HepG2 (cell line): ENCODE data around the gene DNAJC12. TPM values are rescaled to one million over a fixed set of nuclear protein-coding genes. Genes with fewer than 3 reads are reported as not detected.

ENCODE experiments used
- ATAC-seq: fragments of 200-7000 bp; cut with Tn5 transposase; 3 replicates; pipeline ENCODE4 v1.9.1; 2020; ENCODE audit warnings: mild to moderate bottlenecking, moderate library complexity
- BruUV-seq: library from RNA; stranded (reverse); fragments of 400-500 nt; replicated peaks from 2 replicates; lab custom pipeline; 2021; lab: Mats Ljungman, UMichigan
- CTCF ChIA-PET: fragments of 300-600 bp; formaldehyde crosslinking; extraction: SDS; loops from one replicate; lab custom pipeline; 2021; ENCODE audit warnings: low total read pairs, inconsistent platforms, low intra/inter-chr PET ratio; lab: Yijun Ruan, JAX
- POLR2A ChIA-PET: fragments of 350-600 bp; sonication (Branson Sonifier 250); formaldehyde crosslinking; loops from one replicate; lab custom pipeline; 2020; ENCODE audit warnings: antibody characterized with exemption, inconsistent platforms; lab: Yijun Ruan, JAX
- DNase-seq: peaks from one replicate; pipeline ENCODE4 v3.0.0-alpha.2; 2015; ENCODE audit warnings: low spot score
- FAIRE-seq: peaks from 3 replicates; lab custom pipeline; 2011; peaks lifted over from hg19 to GRCh38; lab: Jason Lieb, UNC
- H2AFZ ChIP-seq: one replicate; pipeline ENCODE4 v1.6.1; 2011; ENCODE audit warnings: low read length, inconsistent platforms
- H3K27ac ChIP-seq: fragments of 300-600 bp; 3 replicates; pipeline ENCODE4 v1.8.0; 2011; ENCODE audit warnings: mixed run types, mild to moderate bottlenecking, mixed read lengths, low read length, inconsistent platforms; ENCODE audit not compliant: insufficient read depth; ENCODE audit errors: extremely low read length
- H3K27me3 ChIP-seq, 2 experiments: fragments of 200-600 bp in 1 of 2; 2 replicates in 1 of 2; 3 replicates in 1 of 2; pipeline versions ENCODE4 v1.6.0 to v1.8.0; 2011; ENCODE audit warnings: low read length in 2 of 2, mild to moderate bottlenecking in 2 of 2, moderate library complexity in 2 of 2, inconsistent platforms in 1 of 2; ENCODE audit not compliant: insufficient read depth in 2 of 2, control insufficient read depth in 1 of 2
- H3K36me3 ChIP-seq, 2 experiments: fragments of 200-600 bp in 1 of 2; replicated peaks in 1 of 2; 2 replicates in 1 of 2; 3 replicates in 1 of 2; pipeline versions ENCODE4 v1.5.1 to v1.8.0; 2011; ENCODE audit warnings: low read length in 2 of 2, inconsistent platforms in 1 of 2; ENCODE audit not compliant: insufficient read depth in 2 of 2, control insufficient read depth in 1 of 2
- H3K4me1 ChIP-seq: 2 replicates; pipeline ENCODE4 v1.5.1; 2012; ENCODE audit warnings: low read length, inconsistent platforms; ENCODE audit not compliant: insufficient read depth
- H3K4me2 ChIP-seq: 2 replicates; pipeline ENCODE4 v1.6.0; 2011; ENCODE audit warnings: low read depth, low read length, inconsistent platforms
- H3K4me3 ChIP-seq, 3 experiments: fragments of 200-600 bp in 1 of 3; sonication (generic), shearing (Covaris generic) in 1 of 3; replicated peaks in 1 of 3; 2 replicates each; pipeline ENCODE4 v1.5.1; 2011 to 2016; ENCODE audit warnings: low read length in 3 of 3, inconsistent platforms in 2 of 3, low read depth in 2 of 3, mild to moderate bottlenecking in 2 of 3, control low read depth in 1 of 3, mixed read lengths in 1 of 3; ENCODE audit not compliant: insufficient read depth in 1 of 3
- H3K79me2 ChIP-seq: one replicate; pipeline ENCODE4 v1.6.1; 2011; ENCODE audit warnings: low read length, inconsistent platforms; ENCODE audit not compliant: insufficient read depth
- H3K9ac ChIP-seq: 2 replicates; pipeline ENCODE4 v1.6.0; 2011; ENCODE audit warnings: mild to moderate bottlenecking, low read depth, low read length, inconsistent platforms; ENCODE audit not compliant: insufficient read depth
- H3K9me3 ChIP-seq: 2 replicates; pipeline ENCODE4 v1.5.1; 2012; ENCODE audit warnings: mild to moderate bottlenecking, low read length
- H4K20me1 ChIP-seq: 2 replicates; pipeline ENCODE4 v1.6.0; 2011; ENCODE audit warnings: inconsistent platforms, mild to moderate bottlenecking, low read length, moderate library complexity; ENCODE audit not compliant: insufficient read depth
- NKX3-1 ChIP-seq: sonication (generic); formaldehyde crosslinking; IDR thresholded peaks from 2 replicates; pipeline ENCODE4 v1.5.0; 2020; ENCODE audit warnings: missing genetic modification reagents
- PAWR ChIP-seq: sonication (generic); formaldehyde crosslinking; IDR thresholded peaks from 2 replicates; pipeline ENCODE4 v1.4.0; 2020; ENCODE audit warnings: missing genetic modification reagents, mild to moderate bottlenecking, borderline replicate concordance
- PRMT3 ChIP-seq: sonication (generic); formaldehyde crosslinking; IDR thresholded peaks from 2 replicates; pipeline ENCODE4 v1.8.1; 2022; ENCODE audit warnings: low read depth, mild to moderate bottlenecking, moderate library complexity, missing genetic modification reagents, borderline replicate concordance
- SMAD3 ChIP-seq: sonication (generic); formaldehyde crosslinking; IDR thresholded peaks from 2 replicates; pipeline ENCODE4 v1.4.0; 2020; ENCODE audit warnings: missing genetic modification reagents
- SP140L ChIP-seq: sonication (generic); formaldehyde crosslinking; IDR thresholded peaks from 2 replicates; pipeline ENCODE4 v1.4.0; 2020; ENCODE audit warnings: missing genetic modification reagents, borderline replicate concordance
- ZFP90 ChIP-seq: sonication (generic); formaldehyde crosslinking; IDR thresholded peaks from 2 replicates; pipeline ENCODE4 v1.8.0; 2022; ENCODE audit warnings: missing genetic modification reagents, mild to moderate bottlenecking, inconsistent platforms, borderline replicate concordance
- ZNF180 ChIP-seq: sonication (generic); formaldehyde crosslinking; IDR thresholded peaks from 2 replicates; pipeline ENCODE4 v1.4.0; 2020; ENCODE audit warnings: low read depth, missing genetic modification reagents, borderline replicate concordance
- ZNF337 ChIP-seq: sonication (generic); formaldehyde crosslinking; IDR thresholded peaks from 2 replicates; pipeline ENCODE4 v1.5.1; 2020; ENCODE audit warnings: missing genetic modification reagents, low read depth, mild to moderate bottlenecking, borderline replicate concordance
- ZSCAN20 ChIP-seq: sonication (generic); formaldehyde crosslinking; IDR thresholded peaks from 2 replicates; pipeline ENCODE4 v1.4.0; 2020; ENCODE audit warnings: missing genetic modification reagents, mild to moderate bottlenecking, borderline replicate concordance
- WGBS: methylation state at CpG from one replicate; pipeline ENCODE4 v1.1.6; 2017; ENCODE audit warnings: low lambda C conversion rate; 5-methylcytosine and 5-hydroxymethylcytosine counted together
- in situ Hi-C: cut with HindIII; loops from 2 replicates; pipeline ENCODE4 v1.10.0; 2017; ENCODE audit warnings: low pct_unique_long_range_greater_than_20kb; ENCODE audit not compliant: extremely low pct_ligation_motif_present
- intact Hi-C: fragments of 100-400 bp; cut with micrococcal nuclease; formaldehyde crosslinking; loops from one replicate; pipeline ENCODE4 v1.10.0; 2022; ENCODE audit not compliant: unreplicated experiment
- polyA plus RNA-seq, 8 experiments: library from polyadenylated mRNA; depleted of rRNA in 3 of 8; stranded (reverse) in 7 of 8; unstranded in 1 of 8; fragments of >200 nt; fragmentation: Illumina TruSeq in 4 of 8; extraction: Trizol in 4 of 8; gene quantifications; 2 replicates each; pipeline versions ENCODE4 v1.2.1 to v1.2.3, GENCODE V29; 2011 to 2016; ENCODE audit warnings: low read depth in 4 of 8, missing spikeins in 1 of 8, mixed read lengths in 1 of 8; ENCODE audit not compliant: insufficient read depth in 1 of 8
- total RNA-seq, 5 experiments: library from RNA; depleted of rRNA; stranded (reverse); fragments of >200 nt; fragmentation: Illumina TruSeq; extraction: Trizol; gene quantifications; 2 replicates each; pipeline ENCODE4 v1.2.3, GENCODE V29; 2016; ENCODE audit warnings: low read depth in 1 of 5
- TF ChIP-seq, protein P1 (sequence below): sonication (generic); formaldehyde crosslinking; IDR thresholded peaks from 2 replicates; pipeline ENCODE4 v1.4.0; 2020; ENCODE audit warnings: mild to moderate bottlenecking, missing genetic modification reagents
- TF ChIP-seq, protein P2 (sequence below): sonication (generic); formaldehyde crosslinking; IDR thresholded peaks from 2 replicates; pipeline ENCODE4 v1.5.0; 2020; ENCODE audit warnings: missing genetic modification reagents
- TF ChIP-seq, protein P3 (sequence below): sonication (generic); formaldehyde crosslinking; IDR thresholded peaks from 2 replicates; pipeline ENCODE4 v1.4.0; 2020; ENCODE audit warnings: low read depth, mild to moderate bottlenecking, missing genetic modification reagents
- TF ChIP-seq, protein P4 (sequence below): sonication (generic); formaldehyde crosslinking; IDR thresholded peaks from 2 replicates; pipeline ENCODE4 v1.5.0; 2020; ENCODE audit warnings: missing genetic modification reagents, mild to moderate bottlenecking, borderline replicate concordance

DNAJC12 gene
- total and polyA plus RNA-seq, 2 of the 13 experiments (the other 11 are each of a cell fraction or from before 2014, with no cell fraction given): 11.6 to 43.9 TPM

DNA sequence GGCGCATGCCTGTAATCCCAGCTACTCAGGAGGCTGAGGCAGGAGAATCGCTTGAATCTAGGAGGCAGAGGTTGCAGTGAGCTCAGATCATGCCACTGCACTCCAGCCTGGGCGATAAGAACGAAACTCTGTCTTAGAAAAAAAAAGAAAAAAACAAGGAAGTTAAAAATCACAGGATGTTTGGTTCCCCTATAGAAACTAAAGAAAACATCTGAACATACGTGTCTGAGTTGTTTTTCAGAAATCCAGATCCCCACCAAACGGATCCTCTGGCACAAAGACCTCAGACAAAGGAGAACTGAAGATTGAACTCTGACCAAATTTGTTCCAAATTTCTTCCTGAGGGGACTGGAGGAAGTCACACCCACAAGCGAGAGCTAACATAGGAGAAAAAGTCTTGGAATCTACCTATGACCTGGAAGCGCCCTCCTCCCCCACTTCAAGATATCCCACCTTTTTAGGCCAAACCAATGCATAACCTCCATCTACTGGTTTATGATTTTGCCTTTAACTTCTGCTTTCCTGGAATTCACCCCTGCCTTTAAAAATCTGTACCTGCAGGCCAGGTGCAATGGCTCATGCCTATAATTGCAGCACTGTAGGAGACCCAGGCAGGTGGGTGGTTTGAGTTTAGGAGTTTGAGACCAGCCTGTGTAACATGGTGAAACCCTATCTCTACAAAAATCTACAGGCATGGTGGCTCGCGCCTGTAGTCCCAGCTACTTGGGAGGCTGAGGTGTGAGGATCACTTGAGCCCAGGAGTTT is 26.8 kb upstream of the DNAJC12 start:
- DNase-seq (no peak), FAIRE-seq (no peak), ATAC-seq (no peak)
- H3K36me3 ChIP-seq: no peaks in the 10 kb centered on the region
- intact Hi-C loops (loop anchor here (10.0 kb wide), 1 partner anchor 440 kb away; no protein-coding TSS in a partner anchor), in situ Hi-C loops (loop anchor here (25.0 kb wide), 1 partner anchor 448 kb away; no protein-coding TSS in a partner anchor)
- H3K4me2 ChIP-seq: no peak overlapping the region
- no peaks in the 10 kb centered on the region for H3K9me3 ChIP-seq
- BruUV-seq: no TSS peak
- H3K4me3 ChIP-seq: no peak overlapping the region
- POLR2A ChIA-PET: no interaction called here
- H3K9ac ChIP-seq: no peak overlapping the region
- no peaks in the 10 kb centered on the region for H3K79me2 ChIP-seq
- no peak overlapping the region for H3K27ac ChIP-seq
- TF ChIP-seq, protein P1, sequence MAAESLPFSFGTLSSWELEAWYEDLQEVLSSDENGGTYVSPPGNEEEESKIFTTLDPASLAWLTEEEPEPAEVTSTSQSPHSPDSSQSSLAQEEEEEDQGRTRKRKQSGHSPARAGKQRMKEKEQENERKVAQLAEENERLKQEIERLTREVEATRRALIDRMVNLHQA: no peak
- TF ChIP-seq PAWR (CRISPR knock-in tag): no peak
- TF ChIP-seq SMAD3 (CRISPR knock-in tag): no peak
- TF ChIP-seq SP140L (CRISPR knock-in tag): no peak
- H3K27me3 ChIP-seq: no peaks in the 10 kb centered on the region; a peak in 1 of 5 replicates
- no peak overlapping the region for H2AFZ ChIP-seq
- peaks cover 4% of the 10 kb centered on the region; the same call in 1 of the 2 replicates for H3K4me1 ChIP-seq
- CTCF ChIA-PET: no interaction called here
- WGBS: 66% methylated on average over 8 of the region's 10 CpGs
- H4K20me1 ChIP-seq: no peaks in the 10 kb centered on the region

DNA sequence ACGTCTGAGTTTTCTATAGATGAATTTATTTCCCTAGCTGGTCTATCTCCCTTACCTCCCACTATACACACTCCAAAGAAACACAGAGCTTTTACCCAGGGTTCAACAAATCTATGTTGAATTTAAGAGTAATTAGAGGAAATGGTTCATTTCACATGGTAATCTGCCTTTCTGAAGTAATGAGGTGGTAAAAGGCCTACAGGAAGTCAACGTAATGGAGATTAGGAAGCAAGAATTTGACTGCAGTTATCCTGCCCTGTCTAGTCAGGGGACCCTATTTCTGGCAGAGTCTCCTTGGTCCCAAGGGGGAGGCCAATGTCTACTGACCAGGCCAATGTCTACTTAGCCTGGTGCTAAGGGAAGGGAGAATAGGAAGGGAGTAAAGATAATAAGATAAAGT is 25.1 kb upstream of the DNAJC12 start:
- H3K4me1 ChIP-seq: peaks cover 4% of the 10 kb centered on the region; the same call in 1 of the 2 replicates
- in situ Hi-C loops: loop anchor here (25.0 kb wide), 1 partner anchor 449 kb away; no protein-coding TSS in a partner anchor
- TF ChIP-seq PRMT3 (no peak), ZFP90 (CRISPR knock-in tag) (no peak), ZNF337 (CRISPR knock-in tag) (no peak), ZSCAN20 (CRISPR knock-in tag) (no peak), ZNF180 (CRISPR knock-in tag) (no peak), NKX3-1 (CRISPR knock-in tag) (no peak)
- TF ChIP-seq, protein P2, sequence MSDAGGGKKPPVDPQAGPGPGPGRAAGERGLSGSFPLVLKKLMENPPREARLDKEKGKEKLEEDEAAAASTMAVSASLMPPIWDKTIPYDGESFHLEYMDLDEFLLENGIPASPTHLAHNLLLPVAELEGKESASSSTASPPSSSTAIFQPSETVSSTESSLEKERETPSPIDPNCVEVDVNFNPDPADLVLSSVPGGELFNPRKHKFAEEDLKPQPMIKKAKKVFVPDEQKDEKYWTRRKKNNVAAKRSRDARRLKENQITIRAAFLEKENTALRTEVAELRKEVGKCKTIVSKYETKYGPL: no peak
- TF ChIP-seq, protein P3, sequence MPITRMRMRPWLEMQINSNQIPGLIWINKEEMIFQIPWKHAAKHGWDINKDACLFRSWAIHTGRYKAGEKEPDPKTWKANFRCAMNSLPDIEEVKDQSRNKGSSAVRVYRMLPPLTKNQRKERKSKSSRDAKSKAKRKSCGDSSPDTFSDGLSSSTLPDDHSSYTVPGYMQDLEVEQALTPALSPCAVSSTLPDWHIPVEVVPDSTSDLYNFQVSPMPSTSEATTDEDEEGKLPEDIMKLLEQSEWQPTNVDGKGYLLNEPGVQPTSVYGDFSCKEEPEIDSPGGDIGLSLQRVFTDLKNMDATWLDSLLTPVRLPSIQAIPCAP: no peak
- TF ChIP-seq, protein P4, sequence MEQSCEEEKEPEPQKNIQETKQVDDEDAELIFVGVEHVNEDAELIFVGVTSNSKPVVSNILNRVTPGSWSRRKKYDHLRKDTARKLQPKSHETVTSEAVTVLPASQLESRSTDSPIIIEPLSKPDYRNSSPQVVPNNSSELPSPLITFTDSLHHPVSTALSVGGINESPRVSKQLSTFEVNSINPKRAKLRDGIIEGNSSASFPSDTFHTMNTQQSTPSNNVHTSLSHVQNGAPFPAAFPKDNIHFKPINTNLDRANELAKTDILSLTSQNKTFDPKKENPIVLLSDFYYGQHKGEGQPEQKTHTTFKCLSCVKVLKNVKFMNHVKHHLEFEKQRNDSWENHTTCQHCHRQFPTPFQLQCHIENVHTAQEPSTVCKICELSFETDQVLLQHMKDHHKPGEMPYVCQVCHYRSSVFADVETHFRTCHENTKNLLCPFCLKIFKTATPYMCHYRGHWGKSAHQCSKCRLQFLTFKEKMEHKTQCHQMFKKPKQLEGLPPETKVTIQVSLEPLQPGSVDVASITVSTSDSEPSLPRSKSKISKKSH: no peak

More for the DNA sequence above, 25.1 kb upstream of the DNAJC12 start:
- ChIA-PET POLR2A (no interaction called here), CTCF (no interaction called here)
- WGBS: 54% methylated on average over 2 of the region's 2 CpGs
- ATAC-seq (no peak), FAIRE-seq (no peak), DNase-seq (no peak)
- Histone ChIP-seq H3K4me3 (no peak overlapping the region), H3K9me3 (no peaks in the 10 kb centered on the region), H3K79me2 (no peaks in the 10 kb centered on the region), H2AFZ (no peak overlapping the region), H4K20me1 (no peaks in the 10 kb centered on the region), H3K36me3 (no peaks in the 10 kb centered on the region), H3K27ac (no peak overlapping the region), H3K4me2 (no peak overlapping the region), H3K27me3 (no peaks in the 10 kb centered on the region; a peak in 1 of 5 replicates), H3K9ac (no peak overlapping the region)
- no TSS peak for BruUV-seq
- intact Hi-C loops: loop anchor here (10.0 kb wide), 1 partner anchor 442 kb away; no protein-coding TSS in a partner anchor
